Stimulated activated CD8-positive, alpha-beta memory T cell treated with anti-CD3 and anti-CD28 coated beads, Interleukin-15, amount 100 ng/mL, for 24 hours (primary cell): ENCODE data around the gene ITGAV.

Experiments used
- DNase-seq: peaks from one replicate; pipeline ENCODE4 v3.0.0-alpha.2; 2020; ENCODE audit warnings: low read depth

ITGAV gene

GRCh38 chr2:186612555-186613440, 22.9 kb downstream of the ITGAV start:
- DNase-seq, result no peak

GRCh38 chr2:186614373-186614772, 24.5 kb downstream of the ITGAV start:
- no peak for DNase-seq

GRCh38 chr2:186617148-186617547, 27.3 kb downstream of the ITGAV start:
- DNase-seq, result no peak

- no peak for DNase-seq
Observed at GRCh38 chr2:186617771-186618170, 27.9 kb downstream of the ITGAV start.

GRCh38 chr2:186618696-186619095, 28.8 kb downstream of the ITGAV start:
- no peak for DNase-seq

- no peak for DNase-seq
Observed at GRCh38 chr2:186623084-186623483, 33.2 kb downstream of the ITGAV start.

GRCh38 chr2:186624276-186624675, 34.4 kb downstream of the ITGAV start:
- DNase-seq, result no peak

DNA sequence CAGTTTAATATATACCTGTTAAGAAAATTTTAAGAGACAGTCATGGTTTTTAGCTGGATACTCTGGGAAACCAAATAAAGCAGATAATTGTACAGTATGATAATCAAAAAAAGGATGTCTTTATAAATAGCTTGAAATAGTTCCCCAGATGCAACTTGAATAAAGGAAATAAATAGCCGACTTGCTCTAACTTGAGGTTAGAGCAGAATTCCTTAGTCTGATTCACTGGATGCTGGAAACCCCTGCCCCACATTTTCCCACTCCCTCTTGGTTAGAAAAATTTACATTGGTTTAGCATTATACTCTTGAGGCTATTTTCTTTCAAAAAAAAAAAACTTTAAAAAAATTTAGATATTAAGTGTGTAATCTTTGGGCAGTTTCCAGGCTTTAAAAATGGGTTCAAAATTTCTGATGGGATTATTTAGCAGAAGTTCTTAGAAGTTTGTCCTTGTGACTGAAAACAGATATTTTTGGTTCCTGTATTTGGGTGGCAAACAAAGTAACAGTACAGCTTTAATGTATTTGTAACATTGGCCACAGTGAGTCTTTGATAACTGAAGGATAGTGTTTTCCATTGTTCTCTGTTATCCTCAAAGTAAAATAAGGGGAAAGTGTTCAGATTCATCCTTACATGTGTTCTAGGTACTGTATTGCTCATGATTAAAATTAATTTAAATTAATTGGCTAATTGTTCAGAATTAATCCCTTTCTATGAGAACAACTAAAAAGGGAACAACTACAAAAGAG, 39.6 kb downstream of the ITGAV start:
- DNase-seq, result no peak

DNA sequence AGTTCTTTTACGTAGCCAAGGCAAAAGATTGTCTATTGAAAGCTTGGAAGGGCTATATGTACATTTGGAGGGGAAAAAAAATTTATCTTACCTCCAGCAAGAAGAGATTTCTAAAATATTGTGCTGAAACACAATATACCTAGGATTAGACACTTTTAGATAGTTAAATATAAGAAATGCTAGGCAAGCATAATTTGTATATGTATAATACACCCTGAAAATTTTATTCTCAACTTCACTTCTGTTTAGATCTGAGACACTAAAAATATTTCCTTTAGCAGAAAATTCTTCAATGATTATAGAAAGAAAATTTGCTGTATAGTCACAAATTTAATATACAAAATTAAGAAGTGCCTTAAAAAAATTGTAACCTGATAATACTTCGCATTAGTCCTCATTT, 42.6 kb downstream of the ITGAV start:
- no peak for DNase-seq

DNA sequence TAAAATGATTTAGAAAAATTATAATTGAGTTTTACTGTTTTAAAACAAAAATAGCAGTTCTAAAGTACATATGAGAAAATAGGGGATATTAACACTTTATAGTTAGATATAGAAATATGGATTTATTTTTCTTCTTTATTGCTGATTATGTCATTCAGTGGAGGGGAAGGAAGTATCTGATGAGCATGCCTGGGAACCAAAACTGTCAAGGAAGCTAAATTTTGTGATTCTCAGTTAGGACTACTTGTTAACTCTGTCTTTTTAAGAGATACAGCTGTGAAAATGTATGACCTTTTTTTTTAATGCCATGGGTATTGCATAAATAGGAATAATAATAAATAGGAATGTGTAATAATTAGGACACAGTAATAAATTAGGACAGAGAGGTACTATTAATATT, 44.8 kb downstream of the ITGAV start:
- DNase-seq, result no peak

DNA sequence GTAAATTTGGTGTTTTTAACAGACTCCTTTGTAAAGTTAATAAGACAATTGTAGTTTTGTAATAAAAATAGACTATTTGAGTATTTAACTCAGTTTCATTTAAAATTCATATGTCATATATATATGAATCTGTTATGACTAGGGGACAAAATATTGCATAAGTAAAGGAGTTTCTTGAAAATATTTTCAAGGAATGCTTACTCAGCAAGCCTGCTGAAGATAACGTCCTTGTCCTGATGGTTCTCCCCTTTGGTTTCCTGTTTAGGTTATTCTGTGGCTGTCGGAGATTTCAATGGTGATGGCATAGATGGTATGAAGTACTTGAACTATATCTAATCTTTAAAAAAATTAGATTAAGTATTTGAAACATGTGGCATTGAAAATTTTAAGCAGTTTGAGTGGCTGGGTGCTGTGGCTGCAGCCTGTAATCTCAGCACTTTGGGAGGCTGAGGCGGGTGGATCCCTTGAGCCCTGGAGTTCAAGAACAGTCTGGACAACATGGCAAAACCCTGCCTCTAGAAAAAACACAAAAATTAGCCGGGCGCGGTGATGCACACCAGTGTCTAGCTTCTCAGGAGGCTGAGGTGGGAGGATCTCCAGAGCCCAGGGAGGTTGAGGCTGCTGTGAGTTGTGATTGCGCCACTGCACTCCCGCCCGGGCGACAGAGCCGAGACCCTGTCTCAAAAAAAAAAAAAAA, 47.1 kb downstream of the ITGAV start:
- DNase-seq, result no peak

DNA sequence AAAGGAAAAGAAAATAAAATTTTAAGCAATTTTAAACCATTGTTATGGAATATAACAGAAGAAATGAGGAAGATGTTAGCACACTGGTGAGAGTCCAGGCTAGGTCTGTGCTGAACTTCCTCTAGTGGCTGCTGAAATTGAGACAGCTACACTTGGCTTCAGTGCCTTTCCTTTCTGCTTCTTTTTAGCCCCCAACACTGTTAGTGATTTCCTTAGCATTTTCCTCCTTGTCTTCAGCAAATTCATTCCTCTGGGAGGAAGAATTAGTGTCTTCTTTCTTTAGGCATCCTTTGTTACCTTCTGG, 47.6 kb downstream of the ITGAV start:
- DNase-seq, result no peak

GRCh38 chr2:186639939-186640338, 50.1 kb downstream of the ITGAV start:
- DNase-seq, result no peak

DNA sequence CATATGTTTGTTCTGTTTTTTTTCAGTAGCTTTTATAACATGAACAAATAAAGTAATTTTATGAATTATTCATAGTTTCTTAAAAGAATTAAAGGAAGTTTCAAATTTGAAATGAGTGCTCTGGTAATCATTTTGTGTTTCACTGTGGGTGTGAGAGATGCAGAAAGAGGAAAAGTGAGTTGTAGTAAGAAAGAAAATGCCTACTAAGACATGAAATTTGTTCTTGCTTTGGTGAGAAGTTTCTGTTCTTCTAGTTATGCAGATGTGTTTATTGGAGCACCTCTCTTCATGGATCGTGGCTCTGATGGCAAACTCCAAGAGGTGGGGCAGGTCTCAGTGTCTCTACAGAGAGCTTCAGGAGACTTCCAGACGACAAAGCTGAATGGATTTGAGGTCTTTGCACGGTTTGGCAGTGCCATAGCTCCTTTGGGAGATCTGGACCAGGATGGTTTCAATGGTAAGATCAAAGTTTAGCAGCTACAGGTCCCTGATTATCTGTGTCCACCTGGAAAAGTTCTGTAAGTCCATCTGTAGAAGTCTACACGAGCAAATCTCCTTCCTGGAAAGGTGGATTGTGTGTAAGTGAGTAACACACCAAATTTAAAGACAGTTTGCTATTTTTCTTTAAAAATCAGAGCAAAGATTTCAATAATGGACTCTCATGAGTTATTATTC, 51.4 kb downstream of the ITGAV start:
- no peak for DNase-seq

GRCh38 chr2:186641807-186642321, 52.0 kb downstream of the ITGAV start:
- no peak for DNase-seq

GRCh38 chr2:186644791-186645190, 54.9 kb downstream of the ITGAV start:
- no peak for DNase-seq

DNA sequence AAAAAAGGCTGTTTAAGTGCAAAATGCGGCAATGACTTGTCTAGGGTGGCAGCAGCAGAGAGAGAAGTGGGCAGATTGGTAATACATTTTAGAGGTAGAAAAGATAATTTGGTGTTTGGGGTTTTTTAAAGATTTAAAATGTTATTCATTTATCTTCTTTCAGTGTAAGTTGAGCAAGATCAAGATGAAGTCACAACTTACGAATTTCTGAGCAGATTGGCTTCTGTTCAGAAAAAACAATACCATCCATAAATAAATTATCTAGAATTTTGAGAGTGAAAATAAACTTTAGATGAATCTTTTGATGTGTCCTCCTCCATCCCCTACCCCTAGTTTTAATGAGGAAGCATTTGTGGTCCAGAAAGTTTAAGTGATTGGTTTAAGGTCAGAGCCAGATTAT, 56.1 kb downstream of the ITGAV start:
- no peak for DNase-seq

DNA sequence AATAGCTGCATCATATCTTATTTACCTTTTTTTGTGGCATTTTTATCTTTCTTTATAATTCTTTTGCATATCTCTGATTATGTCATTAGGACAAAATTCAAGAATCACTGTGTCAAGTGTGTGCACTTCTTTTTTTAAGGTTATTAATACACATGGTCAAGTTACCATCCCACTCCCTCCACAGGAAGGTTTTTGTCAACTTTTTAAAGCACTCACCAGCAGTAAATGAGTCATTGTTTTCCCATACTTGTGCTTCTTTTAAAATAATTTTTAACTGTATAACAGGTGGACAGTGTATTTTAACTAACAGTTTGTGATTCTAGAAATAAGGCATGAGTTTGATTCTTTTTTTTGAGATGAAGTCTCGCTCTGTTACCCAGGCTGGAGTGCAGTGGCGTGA, 58.3 kb downstream of the ITGAV start:
- DNase-seq, result no peak

DNA sequence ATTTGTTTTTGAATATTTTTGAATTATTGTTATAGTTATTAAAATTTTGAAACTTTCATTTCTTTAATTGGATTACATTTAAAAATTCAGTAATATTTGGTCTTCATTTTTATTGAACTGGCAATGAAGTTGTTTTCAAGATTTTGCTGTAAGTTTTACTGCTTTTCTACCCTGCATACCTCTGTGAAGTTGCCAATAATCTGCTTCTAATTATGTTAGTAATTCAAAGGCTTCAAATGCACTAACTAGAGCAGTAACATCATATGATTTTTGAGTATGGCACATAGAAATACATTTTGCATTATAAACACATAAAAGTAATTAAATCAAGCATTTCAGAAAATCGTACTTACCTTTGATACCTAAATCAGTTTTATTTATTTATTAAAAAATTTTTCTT, 63.7 kb downstream of the ITGAV start:
- DNase-seq, result no peak

DNA sequence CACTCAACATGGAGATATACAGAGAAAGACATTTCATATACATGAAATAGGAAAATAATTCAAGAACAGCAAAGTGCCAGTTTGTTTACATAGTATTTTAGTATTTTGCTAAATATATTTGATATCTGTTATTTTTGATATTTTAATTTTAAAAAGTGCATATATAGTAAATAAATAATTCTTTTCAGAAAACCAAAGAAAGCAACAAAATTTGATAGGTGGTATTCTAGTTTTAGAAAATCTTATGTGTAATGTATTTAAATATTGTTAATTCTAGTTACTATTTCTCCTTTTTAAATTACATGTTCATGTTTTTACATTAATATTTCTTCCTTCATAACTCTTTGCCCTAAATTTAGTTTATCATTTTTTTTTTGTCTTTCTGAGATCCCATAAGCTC, 69.5 kb downstream of the ITGAV start:
- DNase-seq, result no peak

GRCh38 chr2:186664385-186665043, 74.7 kb downstream of the ITGAV start:
- DNase-seq, result no peak

DNA sequence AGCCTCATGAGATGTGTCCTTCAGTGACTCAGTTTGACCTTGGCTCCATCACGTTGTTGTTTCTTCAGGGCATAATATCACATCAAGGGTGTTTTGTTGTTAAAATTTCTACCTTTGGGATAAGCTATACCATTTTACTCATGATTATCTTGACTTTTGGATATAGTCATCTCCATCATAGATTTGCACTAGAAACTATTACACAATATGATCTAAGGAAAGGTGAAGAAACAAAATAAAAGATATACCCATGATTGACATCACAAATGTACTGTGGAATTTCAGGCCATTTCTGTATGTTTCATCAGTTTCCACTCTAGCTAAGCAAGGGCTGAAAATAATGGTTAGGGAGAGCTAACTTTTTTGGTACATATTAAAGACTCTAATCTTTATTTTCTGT, 79.3 kb downstream of the ITGAV start:
- DNase-seq, result no peak
